ENCODE measurements around the gene FGF12. TPM values are rescaled to one million over a fixed set of nuclear protein-coding genes. Genes with fewer than 3 reads are reported as not detected.

Gene FGF12
- polyA plus RNA-seq, 1 of the 3 experiments (the other 2 are of a cell fraction) = 0.30 TPM

DNA sequence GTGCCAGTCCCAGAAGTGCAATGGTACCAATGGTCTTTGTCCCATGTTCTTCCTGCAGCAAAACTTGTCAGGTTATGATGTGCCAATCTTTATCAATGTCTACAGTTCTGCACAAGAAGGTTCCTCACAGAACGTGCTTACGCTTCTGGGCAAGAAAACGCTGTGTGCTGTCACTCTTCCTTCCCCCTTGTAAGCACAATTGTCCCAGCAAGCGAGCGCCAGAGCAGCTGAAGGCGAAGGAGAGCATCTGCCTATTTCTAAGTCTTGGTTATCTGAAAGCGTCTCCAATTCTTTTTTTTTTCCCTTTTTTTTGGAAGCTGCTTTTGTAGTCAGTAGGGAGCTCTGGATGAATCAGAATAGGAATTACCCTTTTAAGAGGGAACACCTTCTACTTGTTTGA lies 514.4 kb downstream of the FGF12 start:
- no peak overlapping the region for H3K27ac ChIP-seq (ENCODE audit: low read depth in 2 of 2, low read length in 1 of 2)
- H3K36me3 ChIP-seq (replicated peaks in 1 of 2; ENCODE audit: control insufficient read depth in 1 of 2, insufficient read depth in 2 of 2, low read length in 1 of 2) = no peaks in the 10 kb centered on the region
- H3F3A ChIP-seq (replicated peaks; ENCODE audit: insufficient read depth) = no peaks in the 10 kb centered on the region
- no peaks in the 10 kb centered on the region for H3K9me3 ChIP-seq
- no peaks in the 10 kb centered on the region for H3K9me2 ChIP-seq
- H2AFZ ChIP-seq (ENCODE audit: low read depth) = no peak overlapping the region; the same call in 1 of the 2 replicates
- H3K4me1 ChIP-seq (ENCODE audit: control insufficient read depth in 1 of 2, insufficient read depth in 2 of 2, low read depth in 1 of 2, low read length in 1 of 2) = peaks cover 0 to 8% of the 10 kb centered on the region in 2 experiments; a peak in 1 of 4 replicates
- H3K4me2 ChIP-seq = no peak overlapping the region
- no peak overlapping the region for H3K9ac ChIP-seq
- 28% methylated on average over 7 of the region's 7 CpGs for WGBS (ENCODE audit: low lambda C conversion rate)
- no peak for DNase-seq
- TF ChIP-seq TCF12 (IDR thresholded peaks at IDR 0.05) (no peak), CHD2 (IDR thresholded peaks at IDR 0.05; ENCODE audit: low read length, partially characterized antibody) (no peak)
- TF ChIP-seq, protein P1, sequence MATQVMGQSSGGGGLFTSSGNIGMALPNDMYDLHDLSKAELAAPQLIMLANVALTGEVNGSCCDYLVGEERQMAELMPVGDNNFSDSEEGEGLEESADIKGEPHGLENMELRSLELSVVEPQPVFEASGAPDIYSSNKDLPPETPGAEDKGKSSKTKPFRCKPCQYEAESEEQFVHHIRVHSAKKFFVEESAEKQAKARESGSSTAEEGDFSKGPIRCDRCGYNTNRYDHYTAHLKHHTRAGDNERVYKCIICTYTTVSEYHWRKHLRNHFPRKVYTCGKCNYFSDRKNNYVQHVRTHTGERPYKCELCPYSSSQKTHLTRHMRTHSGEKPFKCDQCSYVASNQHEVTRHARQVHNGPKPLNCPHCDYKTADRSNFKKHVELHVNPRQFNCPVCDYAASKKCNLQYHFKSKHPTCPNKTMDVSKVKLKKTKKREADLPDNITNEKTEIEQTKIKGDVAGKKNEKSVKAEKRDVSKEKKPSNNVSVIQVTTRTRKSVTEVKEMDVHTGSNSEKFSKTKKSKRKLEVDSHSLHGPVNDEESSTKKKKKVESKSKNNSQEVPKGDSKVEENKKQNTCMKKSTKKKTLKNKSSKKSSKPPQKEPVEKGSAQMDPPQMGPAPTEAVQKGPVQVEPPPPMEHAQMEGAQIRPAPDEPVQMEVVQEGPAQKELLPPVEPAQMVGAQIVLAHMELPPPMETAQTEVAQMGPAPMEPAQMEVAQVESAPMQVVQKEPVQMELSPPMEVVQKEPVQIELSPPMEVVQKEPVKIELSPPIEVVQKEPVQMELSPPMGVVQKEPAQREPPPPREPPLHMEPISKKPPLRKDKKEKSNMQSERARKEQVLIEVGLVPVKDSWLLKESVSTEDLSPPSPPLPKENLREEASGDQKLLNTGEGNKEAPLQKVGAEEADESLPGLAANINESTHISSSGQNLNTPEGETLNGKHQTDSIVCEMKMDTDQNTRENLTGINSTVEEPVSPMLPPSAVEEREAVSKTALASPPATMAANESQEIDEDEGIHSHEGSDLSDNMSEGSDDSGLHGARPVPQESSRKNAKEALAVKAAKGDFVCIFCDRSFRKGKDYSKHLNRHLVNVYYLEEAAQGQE (IDR thresholded peaks at IDR 0.05; ENCODE audit: low read depth, low read length) = no peak
- ChIA-PET POLR2A (no interaction called here), CTCF (interaction anchor here (0.6 to 2.0 kb wide), 2 partner anchors 23 to 1277 kb away, joined by 4 read pairs; no protein-coding TSS in a partner anchor)
- H4K20me1 ChIP-seq (ENCODE audit: insufficient read depth) = no peaks in the 10 kb centered on the region
- no peaks in the 10 kb centered on the region for H3K79me2 ChIP-seq (ENCODE audit: insufficient read depth)
- no peak overlapping the region for H3K4me3 ChIP-seq (ENCODE audit: low read depth in 2 of 2, low read length in 1 of 2)
- H3K27me3 ChIP-seq (ENCODE audit: insufficient read depth) = no peaks in the 10 kb centered on the region; the same call in 1 of the 2 replicates

DNA sequence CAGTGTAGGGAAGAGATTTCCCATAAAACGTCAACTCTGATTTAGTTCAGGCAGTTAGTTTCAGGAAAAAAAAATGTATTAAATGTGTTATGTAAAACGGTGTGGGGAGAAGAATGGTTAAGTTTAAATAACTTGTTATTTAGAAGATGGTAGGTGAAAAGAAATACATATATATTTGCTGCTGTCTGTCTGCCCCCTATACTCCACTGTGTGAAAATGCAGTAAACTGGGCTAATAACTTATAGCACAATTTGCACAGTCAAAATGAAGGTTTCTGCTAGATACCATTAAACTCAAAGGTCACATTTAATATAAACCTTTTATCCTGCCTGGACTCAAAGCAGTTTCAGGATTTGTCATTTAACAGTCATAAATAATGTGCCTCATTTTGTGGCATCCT lies 515.0 kb downstream of the FGF12 start:
- no peaks in the 10 kb centered on the region for H3K79me2 ChIP-seq (ENCODE audit: insufficient read depth)
- H3K4me2 ChIP-seq = no peak overlapping the region
- no peaks in the 10 kb centered on the region for H4K20me1 ChIP-seq (ENCODE audit: insufficient read depth)
- no peaks in the 10 kb centered on the region for H3K9me2 ChIP-seq
- DNase-seq = no peak
- no peaks in the 10 kb centered on the region for H3F3A ChIP-seq (replicated peaks; ENCODE audit: insufficient read depth)
- no peak overlapping the region for H3K9ac ChIP-seq
- no peaks in the 10 kb centered on the region for H3K9me3 ChIP-seq
- no peak overlapping the region for H3K4me3 ChIP-seq (ENCODE audit: low read depth in 2 of 2, low read length in 1 of 2)
- peaks cover 0 to 8% of the 10 kb centered on the region in 2 experiments; a peak in 1 of 4 replicates for H3K4me1 ChIP-seq (ENCODE audit: control insufficient read depth in 1 of 2, insufficient read depth in 2 of 2, low read depth in 1 of 2, low read length in 1 of 2)
- no peak overlapping the region for H2AFZ ChIP-seq (ENCODE audit: low read depth)
- no peak for TF ChIP-seq FOXJ3 (CRISPR knock-in tag; IDR thresholded peaks at IDR 0.05)
- TF ChIP-seq, protein P2, sequence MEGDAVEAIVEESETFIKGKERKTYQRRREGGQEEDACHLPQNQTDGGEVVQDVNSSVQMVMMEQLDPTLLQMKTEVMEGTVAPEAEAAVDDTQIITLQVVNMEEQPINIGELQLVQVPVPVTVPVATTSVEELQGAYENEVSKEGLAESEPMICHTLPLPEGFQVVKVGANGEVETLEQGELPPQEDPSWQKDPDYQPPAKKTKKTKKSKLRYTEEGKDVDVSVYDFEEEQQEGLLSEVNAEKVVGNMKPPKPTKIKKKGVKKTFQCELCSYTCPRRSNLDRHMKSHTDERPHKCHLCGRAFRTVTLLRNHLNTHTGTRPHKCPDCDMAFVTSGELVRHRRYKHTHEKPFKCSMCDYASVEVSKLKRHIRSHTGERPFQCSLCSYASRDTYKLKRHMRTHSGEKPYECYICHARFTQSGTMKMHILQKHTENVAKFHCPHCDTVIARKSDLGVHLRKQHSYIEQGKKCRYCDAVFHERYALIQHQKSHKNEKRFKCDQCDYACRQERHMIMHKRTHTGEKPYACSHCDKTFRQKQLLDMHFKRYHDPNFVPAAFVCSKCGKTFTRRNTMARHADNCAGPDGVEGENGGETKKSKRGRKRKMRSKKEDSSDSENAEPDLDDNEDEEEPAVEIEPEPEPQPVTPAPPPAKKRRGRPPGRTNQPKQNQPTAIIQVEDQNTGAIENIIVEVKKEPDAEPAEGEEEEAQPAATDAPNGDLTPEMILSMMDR (IDR thresholded peaks at IDR 0.05) = peak; percentile 23; the same call in 1 of the 2 replicates
- no peaks in the 10 kb centered on the region for H3K36me3 ChIP-seq (replicated peaks in 1 of 2; ENCODE audit: control insufficient read depth in 1 of 2, insufficient read depth in 2 of 2, low read length in 1 of 2)
- no peaks in the 10 kb centered on the region; the same call in 1 of the 2 replicates for H3K27me3 ChIP-seq (ENCODE audit: insufficient read depth)
- WGBS (ENCODE audit: low lambda C conversion rate) = 2% methylated on average over 2 of the region's 2 CpGs
- no peak overlapping the region for H3K27ac ChIP-seq (ENCODE audit: low read depth in 2 of 2, low read length in 1 of 2)
- CTCF ChIA-PET = interaction anchor here (2.0 kb wide), 1 partner anchor 23 kb away, joined by 4 read pairs; no protein-coding TSS in a partner anchor
- POLR2A ChIA-PET = no interaction called here
